ENCODE measurements around the gene ZNF213.

The ZNF213 gene

DNA sequence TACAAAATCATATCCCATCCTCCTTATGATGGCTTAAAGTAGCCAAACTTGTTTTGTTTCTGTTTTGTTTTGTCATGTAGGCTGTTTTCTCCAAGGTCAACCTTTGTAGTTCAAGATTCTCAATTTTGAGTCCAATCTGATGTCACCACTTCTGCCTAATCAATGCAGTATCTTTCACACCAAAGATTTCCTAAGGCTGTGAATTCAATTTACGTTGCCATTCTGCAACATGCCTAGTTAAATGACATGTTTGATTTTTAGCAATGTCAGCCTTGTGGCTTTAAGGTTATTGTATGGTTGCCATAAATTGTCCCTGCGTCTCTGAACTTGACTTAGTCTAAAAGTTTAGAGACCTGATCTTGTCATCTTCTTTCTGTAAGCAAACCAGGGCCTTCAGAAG, 20.4 kb downstream of the ZNF213 start:
- Histone ChIP-seq H4K91ac (ENCODE audit: low read depth, low read length) (no peak overlapping the region), H3K27ac (ENCODE audit: low read depth, low read length) (no peak overlapping the region), H3K36me3 (ENCODE audit: control insufficient read depth in 1 of 2, insufficient read depth in 2 of 2, low read length in 2 of 2) (no peaks in the 10 kb centered on the region), H2AK5ac (ENCODE audit: low read length) (no peak overlapping the region), H4K12ac (ENCODE audit: low read depth, low read length) (no peak overlapping the region), H3K4me2 (ENCODE audit: low read length) (no peak overlapping the region), H2AFZ (ENCODE audit: insufficient read depth, low read length, poor library complexity) (no peak overlapping the region), H3K14ac (ENCODE audit: low read length) (no peak overlapping the region), H3K79me2 (ENCODE audit: control insufficient read depth, insufficient read depth, low read length, poor library complexity) (peaks cover 8% of the 10 kb centered on the region), H3K9ac (ENCODE audit: low read length) (no peak overlapping the region), H3K23ac (ENCODE audit: low read length) (no peak overlapping the region), H3K9me3 (ENCODE audit: insufficient read depth, low read depth, low read length) (peaks cover 5% of the 10 kb centered on the region), H3K27me3 (ENCODE audit: insufficient read depth, low read length) (no peaks in the 10 kb centered on the region), H2BK120ac (ENCODE audit: insufficient read depth, low read length, poor library complexity) (no peak overlapping the region), H2BK12ac (ENCODE audit: low read length) (no peak overlapping the region), H3K18ac (ENCODE audit: low read length) (no peak overlapping the region), H3K4me1 (ENCODE audit: control insufficient read depth in 1 of 2, insufficient read depth in 2 of 2, low read length in 2 of 2) (peaks cover 10 to 11% of the 10 kb centered on the region in 2 experiments), H3K4ac (ENCODE audit: low read depth, low read length) (no peak overlapping the region), H2BK5ac (ENCODE audit: low read depth, low read length, poor library complexity) (no peak overlapping the region), H3K79me1 (ENCODE audit: low read length) (peaks cover 10% of the 10 kb centered on the region), H4K8ac (ENCODE audit: low read depth, low read length) (no peak overlapping the region), H3K4me3 (ENCODE audit: low read depth, low read length) (no peak overlapping the region)
- no CpG with 5 or more reads among the region's 2 CpGs for WGBS (ENCODE audit: extremely low coverage, insufficient coverage, insufficient read length)
- no peak for DNase-seq

GRCh38 chr16:3155972-3156371, 21.1 kb downstream of the ZNF213 start:
- Histone ChIP-seq H3K23ac (ENCODE audit: low read length) (no peak overlapping the region), H3K27ac (ENCODE audit: low read depth, low read length) (no peak overlapping the region), H3K4ac (ENCODE audit: low read depth, low read length) (no peak overlapping the region), H3K14ac (ENCODE audit: low read length) (no peak overlapping the region), H2AFZ (ENCODE audit: insufficient read depth, low read length, poor library complexity) (no peak overlapping the region), H3K9me3 (ENCODE audit: insufficient read depth, low read depth, low read length) (peaks cover 5% of the 10 kb centered on the region), H4K91ac (ENCODE audit: low read depth, low read length) (no peak overlapping the region), H3K27me3 (ENCODE audit: insufficient read depth, low read length) (no peaks in the 10 kb centered on the region), H3K4me3 (ENCODE audit: low read depth, low read length) (no peak overlapping the region), H3K36me3 (ENCODE audit: control insufficient read depth in 1 of 2, insufficient read depth in 2 of 2, low read length in 2 of 2) (no peaks in the 10 kb centered on the region), H4K8ac (ENCODE audit: low read depth, low read length) (no peak overlapping the region), H4K12ac (ENCODE audit: low read depth, low read length) (no peak overlapping the region), H3K4me1 (ENCODE audit: control insufficient read depth in 1 of 2, insufficient read depth in 2 of 2, low read length in 2 of 2) (peaks cover 8 to 11% of the 10 kb centered on the region in 2 experiments), H3K18ac (ENCODE audit: low read length) (no peak overlapping the region), H2AK5ac (ENCODE audit: low read length) (no peak overlapping the region), H3K79me2 (ENCODE audit: control insufficient read depth, insufficient read depth, low read length, poor library complexity) (peaks cover 8% of the 10 kb centered on the region), H3K4me2 (ENCODE audit: low read length) (no peak overlapping the region), H2BK120ac (ENCODE audit: insufficient read depth, low read length, poor library complexity) (no peak overlapping the region), H3K79me1 (ENCODE audit: low read length) (peaks cover 7% of the 10 kb centered on the region), H2BK5ac (ENCODE audit: low read depth, low read length, poor library complexity) (no peak overlapping the region), H2BK12ac (ENCODE audit: low read length) (no peak overlapping the region), H3K9ac (ENCODE audit: low read length) (no peak overlapping the region)
- WGBS (ENCODE audit: extremely low coverage, insufficient coverage, insufficient read length): no CpG with 5 or more reads among the region's 3 CpGs
- no peak for DNase-seq

DNA sequence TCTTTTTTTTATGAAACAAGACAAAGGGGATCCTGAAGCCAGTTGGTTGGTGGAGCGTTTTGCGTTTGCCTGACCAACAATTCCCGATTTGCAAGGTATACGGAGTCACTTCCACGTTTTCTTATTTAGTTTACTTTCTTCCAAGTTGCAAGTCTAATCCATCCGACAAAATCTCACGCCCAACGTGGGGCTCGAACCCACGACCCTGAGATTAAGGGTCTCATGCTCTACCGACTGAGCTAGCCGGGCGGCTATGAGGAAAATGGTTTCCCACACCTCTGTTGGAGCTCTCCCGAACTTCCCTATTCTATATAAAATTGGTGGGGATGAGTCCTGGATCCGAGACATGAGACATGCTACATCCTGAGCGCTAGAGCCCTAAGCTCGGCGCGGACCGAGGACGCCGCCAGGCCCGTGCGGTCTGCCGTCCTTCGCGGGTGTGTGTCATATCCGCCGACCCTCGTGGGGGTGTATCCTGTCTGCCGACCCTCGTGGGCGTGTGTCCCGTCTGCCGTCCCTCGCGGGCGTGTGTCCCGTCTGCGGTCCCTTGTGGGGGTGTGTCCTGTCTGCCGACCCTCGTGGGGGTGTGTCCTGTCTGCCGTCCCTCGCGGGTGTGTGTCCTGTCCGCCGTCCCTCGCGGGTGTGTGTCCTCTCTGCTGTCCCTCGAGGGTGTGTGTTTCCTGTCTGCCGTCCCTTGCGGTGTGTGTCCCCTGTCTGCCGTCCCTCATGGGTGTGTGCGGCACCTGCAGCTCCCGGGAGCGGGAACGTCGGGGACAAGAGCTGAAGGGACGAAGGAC, 22.6 kb downstream of the ZNF213 start:
- Histone ChIP-seq H4K91ac (ENCODE audit: low read depth, low read length) (no peak overlapping the region), H3K18ac (ENCODE audit: low read length) (no peak overlapping the region), H3K4me1 (ENCODE audit: control insufficient read depth in 1 of 2, insufficient read depth in 2 of 2, low read length in 2 of 2) (peaks cover 6 to 9% of the 10 kb centered on the region in 2 experiments), H2AK5ac (ENCODE audit: low read length) (no peak overlapping the region), H2BK5ac (ENCODE audit: low read depth, low read length, poor library complexity) (no peak overlapping the region), H3K4me2 (ENCODE audit: low read length) (peak overlapping the region; percentile 81), H3K4me3 (ENCODE audit: low read depth, low read length) (peak overlapping the region; percentile 69), H3K27me3 (ENCODE audit: insufficient read depth, low read length) (no peaks in the 10 kb centered on the region), H3K23ac (ENCODE audit: low read length) (no peak overlapping the region), H4K12ac (ENCODE audit: low read depth, low read length) (no peak overlapping the region), H2BK120ac (ENCODE audit: insufficient read depth, low read length, poor library complexity) (no peak overlapping the region), H3K14ac (ENCODE audit: low read length) (no peak overlapping the region), H3K36me3 (ENCODE audit: control insufficient read depth in 1 of 2, insufficient read depth in 2 of 2, low read length in 2 of 2) (no peaks in the 10 kb centered on the region), H3K9ac (ENCODE audit: low read length) (no peak overlapping the region), H3K4ac (ENCODE audit: low read depth, low read length) (no peak overlapping the region), H2AFZ (ENCODE audit: insufficient read depth, low read length, poor library complexity) (peak overlapping the region; percentile 95), H2BK12ac (ENCODE audit: low read length) (no peak overlapping the region), H3K79me2 (ENCODE audit: control insufficient read depth, insufficient read depth, low read length, poor library complexity) (peaks cover 8% of the 10 kb centered on the region), H3K27ac (ENCODE audit: low read depth, low read length) (no peak overlapping the region), H3K79me1 (ENCODE audit: low read length) (peaks cover 7% of the 10 kb centered on the region), H4K8ac (ENCODE audit: low read depth, low read length) (peak overlapping the region; percentile 29), H3K9me3 (ENCODE audit: insufficient read depth, low read depth, low read length) (peaks cover 5% of the 10 kb centered on the region)
- DNase-seq: peak; percentile 82 to 93
- WGBS (ENCODE audit: extremely low coverage, insufficient coverage, insufficient read length): no CpG with 5 or more reads among the region's 59 CpGs

DNA sequence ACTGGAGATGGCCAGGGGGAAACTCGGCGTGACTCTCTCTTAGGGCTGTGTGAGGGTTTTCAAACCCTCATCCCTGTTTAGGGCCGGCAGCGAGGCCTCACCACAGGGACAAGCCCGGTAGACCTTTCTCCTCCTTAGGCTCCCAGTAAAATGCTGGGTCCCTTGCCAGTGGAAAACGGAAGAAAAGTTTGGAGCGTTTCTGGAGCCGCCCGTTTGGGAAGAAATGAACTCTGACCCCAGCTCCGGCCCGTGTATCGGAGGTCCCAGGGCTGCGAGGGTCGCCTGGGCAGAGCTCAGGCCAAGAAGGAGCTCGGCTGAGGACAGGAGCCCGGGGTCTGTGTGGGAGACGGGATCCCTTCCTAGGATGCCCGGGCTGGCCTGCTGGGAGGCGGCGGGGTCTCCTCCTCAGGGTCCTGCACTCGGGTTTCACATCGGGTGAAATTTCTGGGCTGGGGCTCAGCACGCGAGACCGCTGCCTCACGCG, 23.2 kb downstream of the ZNF213 start:
- Histone ChIP-seq H2AFZ (ENCODE audit: insufficient read depth, low read length, poor library complexity) (peak overlapping the region; percentile 95), H3K4me1 (ENCODE audit: control insufficient read depth in 1 of 2, insufficient read depth in 2 of 2, low read length in 2 of 2) (peaks cover 6 to 9% of the 10 kb centered on the region in 2 experiments), H3K79me1 (ENCODE audit: low read length) (peaks cover 7% of the 10 kb centered on the region), H3K9ac (ENCODE audit: low read length) (no peak overlapping the region), H3K4ac (ENCODE audit: low read depth, low read length) (no peak overlapping the region), H3K27ac (ENCODE audit: low read depth, low read length) (peak overlapping the region; percentile 1), H3K9me3 (ENCODE audit: insufficient read depth, low read depth, low read length) (peaks cover 5% of the 10 kb centered on the region), H3K4me2 (ENCODE audit: low read length) (peak overlapping the region; percentile 81), H4K8ac (ENCODE audit: low read depth, low read length) (peak overlapping the region; percentile 81), H3K4me3 (ENCODE audit: low read depth, low read length) (peak overlapping the region; percentile 70), H2AK5ac (ENCODE audit: low read length) (no peak overlapping the region), H2BK5ac (ENCODE audit: low read depth, low read length, poor library complexity) (peak overlapping the region; percentile 59), H3K14ac (ENCODE audit: low read length) (peak overlapping the region; percentile 78), H4K12ac (ENCODE audit: low read depth, low read length) (no peak overlapping the region), H4K91ac (ENCODE audit: low read depth, low read length) (peak overlapping the region; percentile 41), H3K18ac (ENCODE audit: low read length) (peak overlapping the region; percentile 72), H3K36me3 (ENCODE audit: control insufficient read depth in 1 of 2, insufficient read depth in 2 of 2, low read length in 2 of 2) (no peaks in the 10 kb centered on the region), H2BK120ac (ENCODE audit: insufficient read depth, low read length, poor library complexity) (peak overlapping the region; percentile 9), H3K23ac (ENCODE audit: low read length) (no peak overlapping the region), H3K79me2 (ENCODE audit: control insufficient read depth, insufficient read depth, low read length, poor library complexity) (peaks cover 8% of the 10 kb centered on the region), H3K27me3 (ENCODE audit: insufficient read depth, low read length) (no peaks in the 10 kb centered on the region), H2BK12ac (ENCODE audit: low read length) (no peak overlapping the region)
- no peak for DNase-seq
- no CpG with 5 or more reads among the region's 27 CpGs for whole genome bisulfite sequencing (ENCODE audit: extremely low coverage, insufficient coverage, insufficient read length)

Data from trophoblast cell (in vitro differentiated cells and primary cell).